GM23338 (cell line): Measurements from ENCODE around the gene PLEKHA7. TPM values are rescaled to one million over a fixed set of nuclear protein-coding genes. Genes with fewer than 3 reads are reported as not detected.

Experiments used
- ATAC-seq: fragments of 200-7000 bp; cut with Tn5 transposase; 3 replicates; pipeline ENCODE4 v1.9.1; 2020
- DNase-seq: peaks from one replicate; pipeline ENCODE4 v3.0.0-alpha.2; 2015; ENCODE audit warnings: low spot score
- H2AFZ ChIP-seq: fragments of 200-600 bp; sonication (generic); 2 replicates; pipeline ENCODE4 v1.8.0; 2016; ENCODE audit warnings: antibody characterized with exemption, mild to moderate bottlenecking, moderate library complexity
- H3F3A ChIP-seq: fragments of 200-600 bp; sonication (generic); replicated peaks from 2 replicates; pipeline ENCODE4 v1.8.0; 2017; ENCODE audit warnings: antibody characterized with exemption, mixed run types, low read depth
- H3K27ac ChIP-seq: fragments of 200-600 bp; sonication (generic); 2 replicates; pipeline ENCODE4 v1.6.1; 2016; ENCODE audit warnings: low read depth
- H3K27me3 ChIP-seq: fragments of 200-600 bp; sonication (generic); 2 replicates; pipeline ENCODE4 v1.8.0; 2016; ENCODE audit warnings: mild to moderate bottlenecking, mixed run types, moderate library complexity; ENCODE audit not compliant: insufficient read depth
- H3K36me3 ChIP-seq: fragments of 200-600 bp; sonication (generic); 2 replicates; pipeline ENCODE4 v1.8.0; 2016; ENCODE audit warnings: mild to moderate bottlenecking; ENCODE audit not compliant: insufficient read depth
- H3K4me1 ChIP-seq: fragments of 200-600 bp; sonication (generic); 2 replicates; pipeline ENCODE4 v1.8.0; 2016; ENCODE audit warnings: mild to moderate bottlenecking, moderate library complexity; ENCODE audit not compliant: insufficient read depth
- H3K4me2 ChIP-seq: fragments of 200-600 bp; sonication (generic); 2 replicates; pipeline ENCODE4 v1.7.1; 2017; ENCODE audit warnings: mixed run types
- H3K4me3 ChIP-seq: fragments of 200-600 bp; sonication (generic); 2 replicates; pipeline ENCODE4 v1.6.1; 2016; ENCODE audit warnings: mixed run types
- H3K79me2 ChIP-seq: fragments of 200-600 bp; sonication (generic); replicated peaks from 2 replicates; pipeline ENCODE4 v1.8.0; 2017; ENCODE audit warnings: mild to moderate bottlenecking; ENCODE audit not compliant: insufficient read depth
- H3K9me2 ChIP-seq: fragments of 200-600 bp; sonication (generic); 2 replicates; pipeline ENCODE4 v1.8.0; 2017; ENCODE audit not compliant: insufficient read depth
- H4K20me1 ChIP-seq: fragments of 200-600 bp; sonication (generic); replicated peaks from 2 replicates; pipeline ENCODE4 v1.8.0; 2017; ENCODE audit warnings: mild to moderate bottlenecking; ENCODE audit not compliant: insufficient read depth
- H3K27ac Mint-ChIP-seq: 2 replicates; pipeline ENCODE4 v1.8.0; 2020; ENCODE audit warnings: inconsistent platforms, mild to moderate bottlenecking, moderate library complexity, mixed read lengths
- H3K27me3 Mint-ChIP-seq: 3 replicates; pipeline ENCODE4 v1.8.0; 2022; ENCODE audit warnings: low read depth, mild to moderate bottlenecking, moderate library complexity, mixed read lengths, inconsistent platforms; ENCODE audit not compliant: insufficient read depth, poor library complexity
- H3K36me3 Mint-ChIP-seq: 3 replicates; pipeline ENCODE4 v1.8.0; 2021; ENCODE audit warnings: low read depth, mild to moderate bottlenecking, inconsistent platforms, moderate library complexity, mixed read lengths
- H3K4me1 Mint-ChIP-seq: 3 replicates; pipeline ENCODE4 v1.8.0; 2020; ENCODE audit warnings: mild to moderate bottlenecking, inconsistent platforms, mixed read lengths
- H3K4me3 Mint-ChIP-seq: 3 replicates; pipeline ENCODE4 v1.8.0; 2021; ENCODE audit warnings: moderate library complexity, mild to moderate bottlenecking, inconsistent platforms, mixed read lengths
- H3K9me3 Mint-ChIP-seq: 3 replicates; pipeline ENCODE4 v1.8.0; 2020; ENCODE audit warnings: moderate library complexity, mild to moderate bottlenecking, inconsistent platforms, mixed read lengths
- EZH2phosphoT487 ChIP-seq: fragments of 200-600 bp; sonication (generic); IDR thresholded peaks from one replicate; pipeline ENCODE4 v1.8.1; 2018; ENCODE audit warnings: antibody characterized with exemption; ENCODE audit not compliant: unreplicated experiment
- JUNB ChIP-seq: IDR thresholded peaks from one replicate; pipeline ENCODE4 v1.6.1; 2016; ENCODE audit warnings: antibody characterized with exemption; ENCODE audit not compliant: unreplicated experiment
- NANOG ChIP-seq: IDR thresholded peaks from 2 replicates; pipeline ENCODE4 v1.6.1; 2016; ENCODE audit warnings: antibody characterized with exemption, borderline replicate concordance
- POLR2AphosphoS5 ChIP-seq: IDR thresholded peaks from 2 replicates; pipeline ENCODE4 v1.6.1; 2016; ENCODE audit warnings: antibody characterized with exemption, low read depth
- STAT1 ChIP-seq: IDR thresholded peaks from one replicate; pipeline ENCODE4 v1.6.1; 2016; ENCODE audit warnings: antibody characterized with exemption; ENCODE audit not compliant: unreplicated experiment
- ZNF114 ChIP-seq: fragments of 250-450 bp; sonication (Bioruptor Pico); IDR thresholded peaks from 2 replicates; pipeline ENCODE4 v1.5.0; 2020; ENCODE audit warnings: mild to moderate bottlenecking, moderate library complexity
- ZNF331 ChIP-seq: fragments of 250-450 bp; sonication (Bioruptor Pico); IDR thresholded peaks from 2 replicates; pipeline ENCODE4 v1.5.0; 2020; ENCODE audit warnings: low read depth, mild to moderate bottlenecking, moderate library complexity
- polyA plus RNA-seq: library from polyadenylated mRNA; unstranded; fragments of >200 nt; fragmentation: Nextera tagmentation; extraction: Ambion mirVana; gene quantifications from 2 replicates; pipeline ENCODE4 v1.2.1, GENCODE V29; 2016
- total RNA-seq: library from RNA; depleted of rRNA; stranded (reverse); fragments of >200 nt; shearing (Covaris generic); gene quantifications from 2 replicates; pipeline ENCODE4 v1.2.3, GENCODE V29; 2014
- TF ChIP-seq, protein P1 (sequence below), 2 experiments: fragments of 200-600 bp in 1 of 2; sonication (generic) in 1 of 2; conservative IDR thresholded peaks; 2 replicates each; pipeline versions ENCODE4 v1.5.1 to v1.6.1; 2016 to 2017; ENCODE audit warnings: antibody characterized with exemption in 2 of 2, low read depth in 2 of 2, mild to moderate bottlenecking in 2 of 2, moderate library complexity in 1 of 2
- TF ChIP-seq, protein P2 (sequence below): IDR thresholded peaks from 2 replicates; pipeline ENCODE4 v1.6.1; 2016; ENCODE audit warnings: antibody characterized with exemption
- TF ChIP-seq, protein P3 (sequence below): IDR thresholded peaks from one replicate; pipeline ENCODE4 v1.6.1; 2018; ENCODE audit warnings: antibody characterized with exemption; ENCODE audit not compliant: unreplicated experiment

PLEKHA7 gene
- total and polyA plus RNA-seq, 2 experiments from 2014 or later: 9.7 to 15.8 TPM

DNA sequence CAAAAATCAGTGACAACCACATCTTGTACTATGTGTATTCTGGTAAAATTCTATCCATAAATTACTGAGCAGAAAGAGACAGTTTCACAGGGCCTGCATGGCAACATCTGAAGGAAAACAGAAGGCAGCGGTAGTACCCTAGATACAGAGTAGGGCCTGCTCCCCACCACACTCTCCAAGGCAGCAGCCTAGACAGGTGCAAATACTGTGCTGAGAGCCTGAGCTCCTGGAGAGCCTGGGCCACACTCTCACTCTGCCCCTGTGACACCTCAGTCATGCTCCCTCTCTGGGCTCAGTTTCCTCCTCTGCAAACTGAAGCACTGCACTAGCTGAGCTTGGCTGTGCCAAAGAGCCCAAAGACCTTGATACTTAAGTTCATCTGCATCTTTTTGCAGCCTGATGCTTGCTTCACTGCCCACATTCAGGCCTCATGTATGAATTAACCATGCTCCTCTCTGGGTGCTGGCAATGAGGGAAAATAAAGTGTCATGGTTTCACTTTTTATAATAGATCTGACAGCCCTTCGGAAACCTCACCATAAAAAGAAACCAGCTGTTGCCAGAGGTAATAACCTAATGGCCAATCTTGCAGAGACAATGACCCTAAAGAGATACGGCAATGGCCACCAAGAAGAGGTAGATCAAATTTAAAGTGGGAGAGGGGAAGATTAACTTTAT, 104.7 kb downstream of the PLEKHA7 start:
- no peaks in the 10 kb centered on the region for H4K20me1 ChIP-seq
- ATAC-seq (no peak), DNase-seq (no peak)
- Mint-ChIP-seq H3K27me3 (peaks cover 5% of the 10 kb centered on the region), H3K4me1 (peaks cover 32% of the 10 kb centered on the region), H3K36me3 (peaks cover 6% of the 10 kb centered on the region), H3K9me3 (peaks cover 5% of the 10 kb centered on the region), H3K4me3 (no peak overlapping the region), H3K27ac (no peak overlapping the region)
- H3K4me2 ChIP-seq: no peak overlapping the region
- H3F3A ChIP-seq: no peaks in the 10 kb centered on the region
- H3K27me3 ChIP-seq: no peaks in the 10 kb centered on the region
- no peaks in the 10 kb centered on the region; the same call in 1 of the 2 replicates for H3K9me2 ChIP-seq
- no peak overlapping the region for H3K4me3 ChIP-seq
- no peak overlapping the region for H2AFZ ChIP-seq
- peaks cover 19% of the 10 kb centered on the region; the same call in 1 of the 2 replicates for H3K4me1 ChIP-seq
- TF ChIP-seq ZNF331 (CRISPR knock-in tag): no peak
- TF ChIP-seq, protein P1, sequence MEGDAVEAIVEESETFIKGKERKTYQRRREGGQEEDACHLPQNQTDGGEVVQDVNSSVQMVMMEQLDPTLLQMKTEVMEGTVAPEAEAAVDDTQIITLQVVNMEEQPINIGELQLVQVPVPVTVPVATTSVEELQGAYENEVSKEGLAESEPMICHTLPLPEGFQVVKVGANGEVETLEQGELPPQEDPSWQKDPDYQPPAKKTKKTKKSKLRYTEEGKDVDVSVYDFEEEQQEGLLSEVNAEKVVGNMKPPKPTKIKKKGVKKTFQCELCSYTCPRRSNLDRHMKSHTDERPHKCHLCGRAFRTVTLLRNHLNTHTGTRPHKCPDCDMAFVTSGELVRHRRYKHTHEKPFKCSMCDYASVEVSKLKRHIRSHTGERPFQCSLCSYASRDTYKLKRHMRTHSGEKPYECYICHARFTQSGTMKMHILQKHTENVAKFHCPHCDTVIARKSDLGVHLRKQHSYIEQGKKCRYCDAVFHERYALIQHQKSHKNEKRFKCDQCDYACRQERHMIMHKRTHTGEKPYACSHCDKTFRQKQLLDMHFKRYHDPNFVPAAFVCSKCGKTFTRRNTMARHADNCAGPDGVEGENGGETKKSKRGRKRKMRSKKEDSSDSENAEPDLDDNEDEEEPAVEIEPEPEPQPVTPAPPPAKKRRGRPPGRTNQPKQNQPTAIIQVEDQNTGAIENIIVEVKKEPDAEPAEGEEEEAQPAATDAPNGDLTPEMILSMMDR (conservative IDR thresholded peaks at IDR 0.05; ENCODE audit: low read depth in 2 of 2): no peak
- TF ChIP-seq, protein P2, sequence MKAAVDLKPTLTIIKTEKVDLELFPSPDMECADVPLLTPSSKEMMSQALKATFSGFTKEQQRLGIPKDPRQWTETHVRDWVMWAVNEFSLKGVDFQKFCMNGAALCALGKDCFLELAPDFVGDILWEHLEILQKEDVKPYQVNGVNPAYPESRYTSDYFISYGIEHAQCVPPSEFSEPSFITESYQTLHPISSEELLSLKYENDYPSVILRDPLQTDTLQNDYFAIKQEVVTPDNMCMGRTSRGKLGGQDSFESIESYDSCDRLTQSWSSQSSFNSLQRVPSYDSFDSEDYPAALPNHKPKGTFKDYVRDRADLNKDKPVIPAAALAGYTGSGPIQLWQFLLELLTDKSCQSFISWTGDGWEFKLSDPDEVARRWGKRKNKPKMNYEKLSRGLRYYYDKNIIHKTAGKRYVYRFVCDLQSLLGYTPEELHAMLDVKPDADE: no peak
- TF ChIP-seq NANOG: no peak
- no peak overlapping the region for H3K27ac ChIP-seq
- H3K79me2 ChIP-seq: no peaks in the 10 kb centered on the region
- no peaks in the 10 kb centered on the region for H3K36me3 ChIP-seq

DNA sequence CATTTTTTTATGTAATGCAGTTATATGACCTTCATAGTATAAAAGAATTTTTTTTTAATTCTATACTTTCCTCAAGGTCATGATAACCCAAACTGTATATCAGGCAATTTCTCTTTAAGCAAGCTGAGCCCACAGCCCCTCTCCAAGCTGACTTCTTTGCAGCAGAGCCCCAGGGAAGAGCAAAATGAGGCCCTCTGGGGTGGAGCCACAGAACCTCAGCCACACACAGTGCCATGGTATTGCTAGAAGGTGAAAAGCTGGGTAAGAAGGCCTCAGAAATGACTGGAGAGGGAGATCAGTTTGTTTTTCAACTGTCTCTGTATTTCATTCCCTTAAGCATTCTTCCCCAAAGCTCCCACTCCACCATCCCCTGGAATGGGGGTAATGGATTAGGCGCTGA, 108.8 kb downstream of the PLEKHA7 start:
- Histone ChIP-seq H3K27me3 (no peaks in the 10 kb centered on the region), H3K4me1 (peaks cover 5% of the 10 kb centered on the region; the same call in 1 of the 2 replicates), H2AFZ (no peak overlapping the region), H3K4me3 (no peak overlapping the region), H3K4me2 (no peak overlapping the region), H3K36me3 (no peaks in the 10 kb centered on the region), H3F3A (no peaks in the 10 kb centered on the region), H3K79me2 (no peaks in the 10 kb centered on the region), H3K27ac (no peak overlapping the region), H4K20me1 (no peaks in the 10 kb centered on the region), H3K9me2 (no peaks in the 10 kb centered on the region; the same call in 1 of the 2 replicates)
- peaks cover 5% of the 10 kb centered on the region for H3K9me3 Mint-ChIP-seq
- H3K27me3 Mint-ChIP-seq: no peaks in the 10 kb centered on the region
- no peak for ATAC-seq
- H3K4me1 Mint-ChIP-seq: peaks cover 9% of the 10 kb centered on the region; the same call in 2 of the 3 replicates
- no peak overlapping the region for H3K27ac Mint-ChIP-seq
- H3K4me3 Mint-ChIP-seq: no peak overlapping the region
- DNase-seq: no peak
- H3K36me3 Mint-ChIP-seq: peaks cover 6% of the 10 kb centered on the region
- TF ChIP-seq, protein P1 (conservative IDR thresholded peaks at IDR 0.05; ENCODE audit: low read depth in 2 of 2): no peak
- TF ChIP-seq NANOG: no peak
- no peak for TF ChIP-seq ZNF114 (CRISPR knock-in tag)
- no peak for TF ChIP-seq EZH2phosphoT487
- TF ChIP-seq STAT1: no peak
- TF ChIP-seq JUNB: no peak
- no peak for TF ChIP-seq POLR2AphosphoS5
- TF ChIP-seq, protein P3, sequence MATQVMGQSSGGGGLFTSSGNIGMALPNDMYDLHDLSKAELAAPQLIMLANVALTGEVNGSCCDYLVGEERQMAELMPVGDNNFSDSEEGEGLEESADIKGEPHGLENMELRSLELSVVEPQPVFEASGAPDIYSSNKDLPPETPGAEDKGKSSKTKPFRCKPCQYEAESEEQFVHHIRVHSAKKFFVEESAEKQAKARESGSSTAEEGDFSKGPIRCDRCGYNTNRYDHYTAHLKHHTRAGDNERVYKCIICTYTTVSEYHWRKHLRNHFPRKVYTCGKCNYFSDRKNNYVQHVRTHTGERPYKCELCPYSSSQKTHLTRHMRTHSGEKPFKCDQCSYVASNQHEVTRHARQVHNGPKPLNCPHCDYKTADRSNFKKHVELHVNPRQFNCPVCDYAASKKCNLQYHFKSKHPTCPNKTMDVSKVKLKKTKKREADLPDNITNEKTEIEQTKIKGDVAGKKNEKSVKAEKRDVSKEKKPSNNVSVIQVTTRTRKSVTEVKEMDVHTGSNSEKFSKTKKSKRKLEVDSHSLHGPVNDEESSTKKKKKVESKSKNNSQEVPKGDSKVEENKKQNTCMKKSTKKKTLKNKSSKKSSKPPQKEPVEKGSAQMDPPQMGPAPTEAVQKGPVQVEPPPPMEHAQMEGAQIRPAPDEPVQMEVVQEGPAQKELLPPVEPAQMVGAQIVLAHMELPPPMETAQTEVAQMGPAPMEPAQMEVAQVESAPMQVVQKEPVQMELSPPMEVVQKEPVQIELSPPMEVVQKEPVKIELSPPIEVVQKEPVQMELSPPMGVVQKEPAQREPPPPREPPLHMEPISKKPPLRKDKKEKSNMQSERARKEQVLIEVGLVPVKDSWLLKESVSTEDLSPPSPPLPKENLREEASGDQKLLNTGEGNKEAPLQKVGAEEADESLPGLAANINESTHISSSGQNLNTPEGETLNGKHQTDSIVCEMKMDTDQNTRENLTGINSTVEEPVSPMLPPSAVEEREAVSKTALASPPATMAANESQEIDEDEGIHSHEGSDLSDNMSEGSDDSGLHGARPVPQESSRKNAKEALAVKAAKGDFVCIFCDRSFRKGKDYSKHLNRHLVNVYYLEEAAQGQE: no peak
- TF ChIP-seq ZNF331 (CRISPR knock-in tag): no peak
